ENCODE results near the gene MAD1L1.

DNA sequence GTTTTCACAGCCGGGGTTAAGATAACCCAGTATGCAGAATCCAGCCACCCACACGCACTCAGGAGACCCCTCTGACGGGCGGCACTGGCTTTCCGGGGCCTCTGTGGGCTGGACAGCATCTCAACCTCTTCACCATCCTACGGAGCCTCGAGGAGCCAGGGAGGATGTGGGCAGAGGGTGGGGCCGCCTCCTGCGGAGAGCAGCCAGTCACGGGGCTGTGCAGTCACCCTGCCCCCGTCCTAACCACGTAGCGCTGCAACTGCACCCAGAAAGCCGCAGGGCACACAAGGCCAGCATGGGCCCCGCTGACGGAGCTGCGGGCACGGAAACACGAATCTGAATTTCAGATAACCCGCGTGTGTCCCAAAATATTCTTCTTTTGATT, 292.4 kb downstream of the MAD1L1 start:
- TF ChIP-seq, protein P1, sequence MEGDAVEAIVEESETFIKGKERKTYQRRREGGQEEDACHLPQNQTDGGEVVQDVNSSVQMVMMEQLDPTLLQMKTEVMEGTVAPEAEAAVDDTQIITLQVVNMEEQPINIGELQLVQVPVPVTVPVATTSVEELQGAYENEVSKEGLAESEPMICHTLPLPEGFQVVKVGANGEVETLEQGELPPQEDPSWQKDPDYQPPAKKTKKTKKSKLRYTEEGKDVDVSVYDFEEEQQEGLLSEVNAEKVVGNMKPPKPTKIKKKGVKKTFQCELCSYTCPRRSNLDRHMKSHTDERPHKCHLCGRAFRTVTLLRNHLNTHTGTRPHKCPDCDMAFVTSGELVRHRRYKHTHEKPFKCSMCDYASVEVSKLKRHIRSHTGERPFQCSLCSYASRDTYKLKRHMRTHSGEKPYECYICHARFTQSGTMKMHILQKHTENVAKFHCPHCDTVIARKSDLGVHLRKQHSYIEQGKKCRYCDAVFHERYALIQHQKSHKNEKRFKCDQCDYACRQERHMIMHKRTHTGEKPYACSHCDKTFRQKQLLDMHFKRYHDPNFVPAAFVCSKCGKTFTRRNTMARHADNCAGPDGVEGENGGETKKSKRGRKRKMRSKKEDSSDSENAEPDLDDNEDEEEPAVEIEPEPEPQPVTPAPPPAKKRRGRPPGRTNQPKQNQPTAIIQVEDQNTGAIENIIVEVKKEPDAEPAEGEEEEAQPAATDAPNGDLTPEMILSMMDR (IDR thresholded peaks at IDR 0.05) = no peak
- TF ChIP-seq POLR2A (IDR thresholded peaks at IDR 0.05) = no peak
